ENCODE measurements around the gene PHETA1. TPM values are rescaled to one million over a fixed set of nuclear protein-coding genes. Genes with fewer than 3 reads are reported as not detected.

PHETA1 gene
- total and polyA plus RNA-seq, 2 of the 13 experiments (the other 11 are each of a cell fraction or from before 2014, with no cell fraction given) = 11.3 to 20.8 TPM

DNA sequence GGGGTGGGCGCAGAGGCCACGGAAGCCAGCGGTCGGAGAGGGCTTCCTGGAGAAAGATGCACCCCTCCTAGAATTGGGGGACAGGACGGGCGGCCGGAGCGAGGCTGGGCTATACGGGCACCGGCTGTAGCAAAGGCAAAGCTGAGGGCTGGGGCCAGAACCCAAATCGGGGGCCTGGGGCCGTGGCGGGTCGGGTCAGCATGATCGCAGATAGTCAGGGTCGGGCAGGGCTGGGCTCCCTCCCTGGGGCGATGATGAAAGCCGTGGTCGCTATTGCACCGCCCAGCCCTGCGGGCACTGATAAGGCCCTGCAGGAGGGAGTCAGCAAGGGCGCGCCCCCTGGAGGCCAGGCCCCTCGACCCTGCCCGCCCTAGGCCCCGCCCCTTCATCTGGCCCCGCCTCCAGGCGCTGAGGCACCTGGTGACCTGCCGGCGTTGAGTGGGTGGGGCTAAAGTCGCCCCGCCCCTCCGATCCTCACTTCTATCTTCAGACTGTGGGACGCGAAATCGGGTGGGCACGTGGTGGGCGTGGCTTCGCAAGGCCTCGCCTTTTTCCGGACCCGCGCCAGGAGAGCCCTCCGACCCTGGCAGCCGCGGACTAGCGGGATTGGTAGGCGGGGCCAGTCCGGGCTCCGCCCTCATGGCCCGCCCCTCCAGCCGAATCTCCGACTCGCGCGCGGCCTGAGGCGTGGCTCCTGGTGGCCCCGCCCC, 36.4 kb upstream of the PHETA1 start (continued):
- TF ChIP-seq, protein P1, sequence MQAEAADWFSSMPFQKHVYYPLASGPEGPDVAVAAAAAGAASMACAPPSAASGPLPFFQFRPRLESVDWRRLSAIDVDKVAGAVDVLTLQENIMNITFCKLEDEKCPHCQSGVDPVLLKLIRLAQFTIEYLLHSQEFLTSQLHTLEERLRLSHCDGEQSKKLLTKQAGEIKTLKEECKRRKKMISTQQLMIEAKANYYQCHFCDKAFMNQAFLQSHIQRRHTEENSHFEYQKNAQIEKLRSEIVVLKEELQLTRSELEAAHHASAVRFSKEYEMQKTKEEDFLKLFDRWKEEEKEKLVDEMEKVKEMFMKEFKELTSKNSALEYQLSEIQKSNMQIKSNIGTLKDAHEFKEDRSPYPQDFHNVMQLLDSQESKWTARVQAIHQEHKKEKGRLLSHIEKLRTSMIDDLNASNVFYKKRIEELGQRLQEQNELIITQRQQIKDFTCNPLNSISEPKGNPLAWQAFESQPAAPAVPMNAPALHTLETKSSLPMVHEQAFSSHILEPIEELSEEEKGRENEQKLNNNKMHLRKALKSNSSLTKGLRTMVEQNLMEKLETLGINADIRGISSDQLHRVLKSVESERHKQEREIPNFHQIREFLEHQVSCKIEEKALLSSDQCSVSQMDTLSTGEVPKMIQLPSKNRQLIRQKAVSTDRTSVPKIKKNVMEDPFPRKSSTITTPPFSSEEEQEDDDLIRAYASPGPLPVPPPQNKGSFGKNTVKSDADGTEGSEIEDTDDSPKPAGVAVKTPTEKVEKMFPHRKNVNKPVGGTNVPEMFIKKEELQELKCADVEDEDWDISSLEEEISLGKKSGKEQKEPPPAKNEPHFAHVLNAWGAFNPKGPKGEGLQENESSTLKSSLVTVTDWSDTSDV (CRISPR knock-in tag; IDR thresholded peaks at IDR 0.05) = no peak
- TF ChIP-seq XRCC5 (optimal IDR thresholded peaks at IDR 0.05; ENCODE audit: low read length) (peak; percentile 74), MIXL1 (CRISPR knock-in tag; IDR thresholded peaks at IDR 0.05) (0 out of 2 replicates have a peak, but pooled peaks have one; percentile 19), ZNF639 (CRISPR knock-in tag; conservative IDR thresholded peaks at IDR 0.05) (no peak), ZNF263 (CRISPR knock-in tag; IDR thresholded peaks at IDR 0.05) (peak; percentile 35; the same call in 1 of the 2 replicates), SAP130 (CRISPR knock-in tag; IDR thresholded peaks at IDR 0.05; ENCODE audit: low read depth) (peak; percentile 63), RARA (CRISPR knock-in tag; IDR thresholded peaks at IDR 0.05) (peak; percentile 46; the same call in 1 of the 2 replicates), SOX6 (IDR thresholded peaks at IDR 0.05) (no peak), SOX6 (CRISPR knock-in tag; IDR thresholded peaks at IDR 0.05) (peak; percentile 64), ZNF891 (CRISPR knock-in tag; IDR thresholded peaks at IDR 0.05) (no peak), ZFAT (CRISPR knock-in tag; conservative IDR thresholded peaks at IDR 0.05) (0 out of 2 replicates have a peak, but pooled peaks have one; percentile 46), ZGPAT (CRISPR knock-in tag; IDR thresholded peaks at IDR 0.05) (peak; percentile 78), JUND (CRISPR knock-in tag; IDR thresholded peaks at IDR 0.05) (no peak), TBL1XR1 (IDR thresholded peaks at IDR 0.05; ENCODE audit: borderline replicate concordance, low read length, partially characterized antibody) (peak; percentile 16), ZNF33A (CRISPR knock-in tag; IDR thresholded peaks at IDR 0.05; ENCODE audit: borderline replicate concordance) (no peak), SRSF1 (optimal IDR thresholded peaks at IDR 0.05; ENCODE audit: low read depth, low read length) (no peak), CHCHD3 (CRISPR knock-in tag; IDR thresholded peaks at IDR 0.05) (no peak)
- TF ChIP-seq, protein P2, sequence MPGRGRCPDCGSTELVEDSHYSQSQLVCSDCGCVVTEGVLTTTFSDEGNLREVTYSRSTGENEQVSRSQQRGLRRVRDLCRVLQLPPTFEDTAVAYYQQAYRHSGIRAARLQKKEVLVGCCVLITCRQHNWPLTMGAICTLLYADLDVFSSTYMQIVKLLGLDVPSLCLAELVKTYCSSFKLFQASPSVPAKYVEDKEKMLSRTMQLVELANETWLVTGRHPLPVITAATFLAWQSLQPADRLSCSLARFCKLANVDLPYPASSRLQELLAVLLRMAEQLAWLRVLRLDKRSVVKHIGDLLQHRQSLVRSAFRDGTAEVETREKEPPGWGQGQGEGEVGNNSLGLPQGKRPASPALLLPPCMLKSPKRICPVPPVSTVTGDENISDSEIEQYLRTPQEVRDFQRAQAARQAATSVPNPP (CRISPR knock-in tag; IDR thresholded peaks at IDR 0.05) = no peak
- TF ChIP-seq, protein P3, sequence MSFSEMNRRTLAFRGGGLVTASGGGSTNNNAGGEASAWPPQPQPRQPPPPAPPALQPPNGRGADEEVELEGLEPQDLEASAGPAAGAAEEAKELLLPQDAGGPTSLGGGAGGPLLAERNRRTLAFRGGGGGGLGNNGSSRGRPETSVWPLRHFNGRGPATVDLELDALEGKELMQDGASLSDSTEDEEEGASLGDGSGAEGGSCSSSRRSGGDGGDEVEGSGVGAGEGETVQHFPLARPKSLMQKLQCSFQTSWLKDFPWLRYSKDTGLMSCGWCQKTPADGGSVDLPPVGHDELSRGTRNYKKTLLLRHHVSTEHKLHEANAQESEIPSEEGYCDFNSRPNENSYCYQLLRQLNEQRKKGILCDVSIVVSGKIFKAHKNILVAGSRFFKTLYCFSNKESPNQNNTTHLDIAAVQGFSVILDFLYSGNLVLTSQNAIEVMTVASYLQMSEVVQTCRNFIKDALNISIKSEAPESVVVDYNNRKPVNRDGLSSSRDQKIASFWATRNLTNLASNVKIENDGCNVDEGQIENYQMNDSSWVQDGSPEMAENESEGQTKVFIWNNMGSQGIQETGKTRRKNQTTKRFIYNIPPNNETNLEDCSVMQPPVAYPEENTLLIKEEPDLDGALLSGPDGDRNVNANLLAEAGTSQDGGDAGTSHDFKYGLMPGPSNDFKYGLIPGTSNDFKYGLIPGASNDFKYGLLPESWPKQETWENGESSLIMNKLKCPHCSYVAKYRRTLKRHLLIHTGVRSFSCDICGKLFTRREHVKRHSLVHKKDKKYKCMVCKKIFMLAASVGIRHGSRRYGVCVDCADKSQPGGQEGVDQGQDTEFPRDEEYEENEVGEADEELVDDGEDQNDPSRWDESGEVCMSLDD (CRISPR knock-in tag; IDR thresholded peaks at IDR 0.05; ENCODE audit: borderline replicate concordance) = peak; percentile 71; the same call in 1 of the 2 replicates
